NCI-H774 (cell line): ENCODE measurements around the gene C4A.
"Not testable (repeated sequence)": the region's sequence is repeated elsewhere in the genome, so short reads cannot be mapped to it uniquely, and the experiment has no call there.

Experiments used
- DNase-seq: peaks from one replicate; lab custom pipeline; 2025; lab: John Stamatoyannopoulos, UW

The C4A gene

DNA sequence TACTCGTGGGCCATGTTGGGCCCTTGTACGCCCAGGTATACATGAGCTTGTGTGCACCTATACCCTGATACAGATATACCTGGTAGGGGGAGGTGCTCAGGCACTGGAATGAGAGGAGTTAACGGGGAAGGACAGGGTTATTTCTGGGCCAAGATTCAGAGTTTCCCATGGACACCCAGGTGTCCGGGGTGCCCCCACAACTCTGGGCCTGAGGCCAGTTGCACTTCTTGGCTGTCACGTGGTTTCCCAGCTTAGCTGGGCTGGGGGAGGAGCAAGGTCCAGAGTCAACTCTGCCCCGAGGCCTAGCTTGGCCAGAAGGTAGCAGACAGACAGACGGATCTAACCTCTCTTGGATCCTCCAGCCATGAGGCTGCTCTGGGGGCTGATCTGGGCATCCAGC lies at the start of gene C4A:
Gene C4A (plus strand): TSS at position 314 of the 400 bp plus-strand sequence. CDS start 51 bp downstream, at position 365.
- not testable (repeated sequence) for DNase-seq

DNA sequence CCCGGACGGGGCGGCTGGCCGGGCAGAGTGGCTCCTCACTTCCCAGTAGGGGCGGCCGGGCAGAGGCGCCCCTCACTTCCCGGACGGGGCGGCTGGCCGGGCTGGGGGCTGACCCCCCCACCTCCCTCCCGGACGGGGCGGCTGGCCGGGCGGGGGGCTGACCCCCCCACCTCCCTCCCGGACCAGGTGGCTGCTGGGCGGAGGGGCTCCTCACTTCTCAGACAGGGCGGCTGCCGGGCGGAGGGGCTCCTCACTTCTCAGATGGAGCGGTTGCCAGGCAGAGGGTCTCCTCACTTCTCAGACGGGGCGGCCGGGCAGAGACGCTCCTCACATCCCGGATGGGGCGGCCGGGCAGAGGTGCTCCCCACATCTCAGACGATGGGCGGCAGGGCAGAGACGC lies 49.7 kb upstream of the C4A start:
- not testable (repeated sequence) for DNase-seq

DNA sequence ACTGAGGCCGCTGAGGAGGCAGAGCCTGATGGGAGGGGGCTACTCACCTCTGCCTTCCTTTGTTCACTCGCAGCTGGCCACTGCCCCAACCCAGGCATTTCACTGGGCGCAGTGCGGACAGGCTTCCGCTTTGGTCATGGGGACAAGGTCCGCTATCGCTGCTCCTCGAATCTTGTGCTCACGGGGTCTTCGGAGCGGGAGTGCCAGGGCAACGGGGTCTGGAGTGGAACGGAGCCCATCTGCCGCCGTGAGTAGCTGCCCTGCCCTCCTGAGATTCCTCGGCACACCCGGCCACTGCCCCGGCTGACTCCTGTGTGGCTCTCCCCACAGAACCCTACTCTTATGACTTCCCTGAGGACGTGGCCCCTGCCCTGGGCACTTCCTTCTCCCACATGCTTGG lies 48.3 kb upstream of the C4A start:
- no peak for DNase-seq

DNA sequence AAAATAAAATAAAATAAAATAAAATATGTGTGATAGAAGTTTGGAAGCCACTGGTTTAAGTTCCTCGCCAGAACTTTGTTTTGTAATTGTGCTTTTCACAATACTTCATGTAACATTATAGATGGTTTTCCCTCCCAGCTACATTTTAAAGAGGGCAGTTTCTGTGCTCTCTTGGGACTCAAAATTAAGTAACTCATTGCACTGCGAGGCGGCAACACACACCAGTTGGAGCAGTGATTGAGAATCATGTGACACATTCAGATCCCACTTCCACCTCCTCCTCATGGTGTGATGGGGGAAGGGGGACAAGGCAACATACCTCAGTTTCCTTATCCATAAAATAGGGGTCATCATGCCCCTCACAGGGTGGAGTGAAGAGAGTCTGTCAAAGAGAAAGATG lies 46.8 kb upstream of the C4A start:
- no peak for DNase-seq

DNA sequence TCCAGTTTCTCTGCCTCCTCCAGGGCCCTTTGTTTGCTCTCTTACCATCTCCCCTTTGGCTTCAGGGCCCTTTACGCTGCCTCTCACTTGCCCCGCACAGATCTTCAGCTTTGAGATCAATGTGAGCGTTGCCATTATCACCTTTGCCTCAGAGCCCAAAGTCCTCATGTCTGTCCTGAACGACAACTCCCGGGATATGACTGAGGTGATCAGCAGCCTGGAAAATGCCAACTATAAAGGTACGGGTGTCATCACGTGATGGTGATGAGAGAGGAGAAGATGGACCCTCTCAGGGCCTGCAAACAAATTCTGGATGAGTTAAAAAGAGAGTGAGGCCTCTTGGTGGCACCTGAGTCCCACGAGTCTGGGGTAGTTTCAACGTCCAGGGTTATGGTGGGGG lies 46.0 kb upstream of the C4A start:
- DNase-seq: no peak

DNA sequence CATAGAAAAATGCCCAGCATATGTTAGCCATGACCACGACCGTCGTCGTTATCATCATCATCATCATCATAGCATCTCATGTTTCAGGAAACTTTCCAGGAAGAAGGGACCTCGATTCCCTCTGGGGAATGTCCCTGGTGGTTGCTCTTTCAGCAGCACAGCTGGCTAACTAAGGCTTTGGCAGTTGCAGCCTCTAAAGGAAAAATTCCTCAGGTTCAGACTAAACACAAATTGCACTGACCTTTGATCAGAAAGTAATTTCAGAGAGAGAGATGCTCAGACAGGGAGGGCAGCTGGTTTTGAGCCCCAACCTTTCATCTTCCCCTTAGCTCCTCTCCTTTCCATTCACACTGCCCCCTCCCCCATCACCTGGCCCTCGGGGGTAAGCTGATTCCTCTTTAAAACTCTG lies 41.6 kb upstream of the C4A start:
- no peak for DNase-seq

DNA sequence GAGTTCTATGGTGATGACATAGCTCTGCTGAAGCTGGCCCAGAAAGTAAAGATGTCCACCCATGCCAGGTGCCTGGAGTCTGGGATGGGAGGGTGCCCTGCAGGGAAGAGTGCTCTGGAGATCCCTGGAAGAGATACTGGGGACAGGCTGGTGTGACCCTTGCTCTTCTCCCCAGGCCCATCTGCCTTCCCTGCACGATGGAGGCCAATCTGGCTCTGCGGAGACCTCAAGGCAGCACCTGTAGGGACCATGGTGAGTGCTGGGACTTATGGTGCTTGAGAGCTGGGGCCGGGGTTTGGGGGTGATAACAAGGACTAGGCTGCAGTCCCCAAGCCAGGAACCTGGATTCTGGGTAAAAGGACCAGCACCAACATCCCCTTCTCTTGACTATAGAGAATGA lies 38.1 kb upstream of the C4A start:
- DNase-seq: no peak

DNA sequence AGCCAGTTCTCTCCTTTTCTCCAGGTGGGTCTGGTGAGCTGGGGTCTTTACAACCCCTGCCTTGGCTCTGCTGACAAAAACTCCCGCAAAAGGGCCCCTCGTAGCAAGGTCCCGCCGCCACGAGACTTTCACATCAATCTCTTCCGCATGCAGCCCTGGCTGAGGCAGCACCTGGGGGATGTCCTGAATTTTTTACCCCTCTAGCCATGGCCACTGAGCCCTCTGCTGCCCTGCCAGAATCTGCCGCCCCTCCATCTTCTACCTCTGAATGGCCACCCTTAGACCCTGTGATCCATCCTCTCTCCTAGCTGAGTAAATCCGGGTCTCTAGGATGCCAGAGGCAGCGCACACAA lies 36.7 kb upstream of the C4A start:
- DNase-seq: no peak

DNA sequence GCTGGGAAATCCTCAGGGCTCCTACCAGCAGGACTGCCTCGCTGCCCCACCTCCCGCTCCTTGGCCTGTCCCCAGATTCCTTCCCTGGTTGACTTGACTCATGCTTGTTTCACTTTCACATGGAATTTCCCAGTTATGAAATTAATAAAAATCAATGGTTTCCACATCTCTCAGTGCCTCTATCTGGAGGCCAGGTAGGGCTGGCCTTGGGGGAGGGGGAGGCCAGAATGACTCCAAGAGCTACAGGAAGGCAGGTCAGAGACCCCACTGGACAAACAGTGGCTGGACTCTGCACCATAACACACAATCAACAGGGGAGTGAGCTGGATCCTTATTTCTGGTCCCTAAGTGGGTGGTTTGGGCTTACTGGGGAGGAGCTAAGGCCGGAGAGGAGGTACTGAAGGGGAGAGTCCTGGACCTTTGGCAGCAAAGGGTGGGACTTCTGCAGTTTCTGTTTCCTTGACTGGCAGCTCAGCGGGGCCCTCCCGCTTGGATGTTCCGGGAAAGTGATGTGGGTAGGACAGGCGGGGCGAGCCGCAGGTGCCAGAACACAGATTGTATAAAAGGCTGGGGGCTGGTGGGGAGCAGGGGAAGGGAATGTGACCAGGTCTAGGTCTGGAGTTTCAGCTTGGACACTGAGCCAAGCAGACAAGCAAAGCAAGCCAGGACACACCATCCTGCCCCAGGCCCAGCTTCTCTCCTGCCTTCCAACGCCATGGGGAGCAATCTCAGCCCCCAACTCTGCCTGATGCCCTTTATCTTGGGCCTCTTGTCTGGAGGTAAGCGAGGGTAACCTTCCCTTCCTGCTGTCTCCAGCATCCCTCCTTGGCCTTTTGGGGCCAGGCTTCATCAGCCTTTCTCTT lies 36.1 kb upstream of the C4A start, which contains the start of gene CFB:
Gene CFB (plus strand): TSS at position 589 of the 863 bp plus-strand sequence. CDS start 127 bp downstream, at position 716.
- no peak for DNase-seq

DNA sequence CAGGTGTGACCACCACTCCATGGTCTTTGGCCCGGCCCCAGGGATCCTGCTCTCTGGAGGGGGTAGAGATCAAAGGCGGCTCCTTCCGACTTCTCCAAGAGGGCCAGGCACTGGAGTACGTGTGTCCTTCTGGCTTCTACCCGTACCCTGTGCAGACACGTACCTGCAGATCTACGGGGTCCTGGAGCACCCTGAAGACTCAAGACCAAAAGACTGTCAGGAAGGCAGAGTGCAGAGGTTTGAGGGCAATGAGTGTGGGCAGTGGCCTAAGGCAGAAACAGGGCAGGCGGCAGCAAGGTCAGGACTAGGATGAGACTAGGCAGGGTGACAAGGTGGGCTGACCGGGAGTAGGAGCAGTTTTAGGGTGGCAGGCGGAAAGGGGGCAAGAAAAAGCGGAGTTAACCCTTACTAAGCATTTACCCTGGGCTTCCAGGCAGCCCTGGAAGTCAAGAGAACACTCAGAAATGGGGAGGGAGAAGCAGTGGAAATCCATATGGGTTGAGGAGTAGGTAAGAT lies 35.4 kb upstream of the C4A start:
- no peak for DNase-seq

DNA sequence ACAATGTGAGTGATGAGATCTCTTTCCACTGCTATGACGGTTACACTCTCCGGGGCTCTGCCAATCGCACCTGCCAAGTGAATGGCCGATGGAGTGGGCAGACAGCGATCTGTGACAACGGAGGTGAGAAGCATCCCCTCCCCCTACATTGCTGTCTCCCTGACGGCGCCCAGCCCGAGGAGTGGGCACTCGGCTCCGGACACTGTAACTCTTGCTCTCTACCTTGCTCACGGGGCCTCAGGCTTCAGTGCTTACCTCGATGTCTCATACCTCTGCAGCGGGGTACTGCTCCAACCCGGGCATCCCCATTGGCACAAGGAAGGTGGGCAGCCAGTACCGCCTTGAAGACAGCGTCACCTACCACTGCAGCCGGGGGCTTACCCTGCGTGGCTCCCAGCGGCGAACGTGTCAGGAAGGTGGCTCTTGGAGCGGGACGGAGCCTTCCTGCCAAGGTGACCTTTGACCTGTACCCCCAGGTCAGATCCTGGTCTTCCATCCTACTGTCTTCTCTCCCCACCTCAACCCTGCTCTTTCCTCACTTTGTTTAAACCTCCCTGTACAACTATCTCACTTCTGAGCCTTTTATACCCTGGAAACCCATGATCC lies 34.7 kb upstream of the C4A start:
- no peak for DNase-seq

DNA sequence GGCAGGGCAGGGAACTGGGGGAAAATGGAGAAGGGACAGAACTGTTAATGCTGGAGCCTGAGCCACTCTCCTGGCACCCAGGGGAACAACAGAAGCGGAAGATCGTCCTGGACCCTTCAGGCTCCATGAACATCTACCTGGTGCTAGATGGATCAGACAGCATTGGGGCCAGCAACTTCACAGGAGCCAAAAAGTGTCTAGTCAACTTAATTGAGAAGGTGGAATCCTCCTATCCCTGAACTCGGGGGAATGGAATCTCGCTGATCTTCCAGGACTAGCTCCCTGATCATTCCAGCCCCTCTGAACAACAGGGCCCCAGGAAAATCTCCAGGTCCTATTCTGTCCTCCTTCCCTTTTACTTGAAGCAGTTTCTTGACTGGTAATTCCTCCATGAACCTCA lies 34.0 kb upstream of the C4A start:
- no peak for DNase-seq

DNA sequence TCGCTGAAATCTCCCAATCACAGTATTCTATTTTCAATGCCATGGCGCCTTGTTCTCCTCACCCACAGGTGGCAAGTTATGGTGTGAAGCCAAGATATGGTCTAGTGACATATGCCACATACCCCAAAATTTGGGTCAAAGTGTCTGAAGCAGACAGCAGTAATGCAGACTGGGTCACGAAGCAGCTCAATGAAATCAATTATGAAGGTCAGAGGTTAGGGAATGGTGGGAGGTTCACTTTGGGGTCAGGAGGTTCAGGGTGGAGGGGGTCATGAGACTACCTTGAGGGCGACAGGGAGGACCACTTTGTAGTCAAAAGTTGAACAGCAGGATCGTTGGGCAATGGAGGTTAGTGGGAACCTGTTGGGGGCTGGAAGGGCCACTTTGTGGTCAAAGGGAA lies 33.6 kb upstream of the C4A start:
- DNase-seq: no peak

DNA sequence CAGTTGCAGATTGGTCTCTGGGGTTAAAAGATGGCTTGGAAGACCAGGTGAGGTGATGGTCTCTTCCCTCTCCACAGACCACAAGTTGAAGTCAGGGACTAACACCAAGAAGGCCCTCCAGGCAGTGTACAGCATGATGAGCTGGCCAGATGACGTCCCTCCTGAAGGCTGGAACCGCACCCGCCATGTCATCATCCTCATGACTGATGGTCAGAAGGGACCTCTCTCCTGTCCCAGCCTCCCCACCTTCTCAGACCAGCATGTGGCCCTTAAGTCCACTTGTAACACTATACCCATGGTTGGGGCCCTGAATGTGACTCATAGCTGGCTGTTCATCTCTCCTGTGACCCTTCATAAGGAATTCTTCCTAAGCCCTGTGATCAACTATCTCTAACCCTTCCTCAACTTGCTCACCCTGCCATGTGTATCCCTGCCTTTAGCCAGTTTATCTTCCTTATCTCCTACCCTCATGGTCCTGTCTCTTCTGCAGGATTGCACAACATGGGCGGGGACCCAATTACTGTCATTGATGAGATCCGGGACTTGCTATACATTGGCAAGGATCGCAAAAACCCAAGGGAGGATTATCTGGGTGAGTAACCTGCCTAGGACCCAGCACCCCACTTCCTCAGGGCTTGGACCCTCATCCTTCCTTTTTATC lies 33.0 kb upstream of the C4A start:
- DNase-seq: no peak

DNA sequence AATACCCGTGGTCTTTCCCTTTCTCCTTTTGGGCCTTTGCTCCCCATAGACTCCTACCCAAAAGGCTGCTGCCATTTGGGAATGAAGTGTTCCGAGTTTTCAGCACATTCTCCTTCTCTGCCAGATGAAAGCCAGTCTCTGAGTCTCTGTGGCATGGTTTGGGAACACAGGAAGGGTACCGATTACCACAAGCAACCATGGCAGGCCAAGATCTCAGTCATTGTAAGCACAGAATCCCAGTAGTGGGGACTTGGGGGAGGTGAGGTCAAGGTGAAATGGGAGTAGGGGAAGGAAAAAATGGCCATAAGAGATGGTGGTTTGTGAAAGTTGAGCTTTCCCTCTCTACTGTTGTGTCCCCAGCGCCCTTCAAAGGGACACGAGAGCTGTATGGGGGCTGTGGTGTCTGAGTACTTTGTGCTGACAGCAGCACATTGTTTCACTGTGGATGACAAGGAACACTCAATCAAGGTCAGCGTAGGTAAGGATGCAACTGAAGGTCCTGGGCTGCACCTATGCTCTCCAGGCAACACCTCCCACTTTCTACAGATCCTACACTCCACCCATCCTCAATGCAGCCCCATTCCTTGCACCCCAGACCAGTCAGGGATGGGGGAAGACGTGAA lies 31.8 kb upstream of the C4A start:
- no peak for DNase-seq

DNA sequence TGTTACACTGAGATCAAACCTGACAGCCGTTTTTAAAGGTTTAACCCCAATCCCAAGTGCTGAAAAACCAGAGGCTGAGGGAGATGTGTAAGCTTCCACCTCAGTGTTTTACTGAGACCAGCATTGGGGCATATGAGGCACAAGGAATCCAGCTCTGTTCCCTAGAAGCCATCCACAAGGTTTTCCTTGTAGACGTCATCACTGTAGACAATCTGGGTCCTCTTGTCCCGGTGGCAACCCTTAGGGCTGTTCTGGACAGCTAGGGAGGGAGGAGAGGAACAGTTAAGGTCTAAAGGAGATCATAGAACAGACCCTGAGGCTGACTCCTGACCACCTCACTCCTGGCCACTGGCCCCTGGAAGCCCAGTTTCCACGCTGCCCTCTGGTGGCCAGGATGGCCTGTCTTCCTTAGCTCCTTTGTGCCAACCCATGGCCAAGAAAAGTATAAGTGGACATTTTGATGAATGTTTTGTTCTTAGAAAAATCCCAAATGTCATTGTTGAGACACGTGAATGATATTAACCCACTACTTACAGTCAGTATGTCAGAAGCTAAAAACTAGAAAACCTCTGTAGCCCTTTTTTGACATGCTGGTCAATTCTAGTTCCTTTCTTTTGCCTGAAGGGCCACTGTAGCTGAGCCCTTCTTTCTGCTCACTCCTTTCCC lies 29.6 kb upstream of the C4A start:
- peak; percentile 5 for DNase-seq

DNA sequence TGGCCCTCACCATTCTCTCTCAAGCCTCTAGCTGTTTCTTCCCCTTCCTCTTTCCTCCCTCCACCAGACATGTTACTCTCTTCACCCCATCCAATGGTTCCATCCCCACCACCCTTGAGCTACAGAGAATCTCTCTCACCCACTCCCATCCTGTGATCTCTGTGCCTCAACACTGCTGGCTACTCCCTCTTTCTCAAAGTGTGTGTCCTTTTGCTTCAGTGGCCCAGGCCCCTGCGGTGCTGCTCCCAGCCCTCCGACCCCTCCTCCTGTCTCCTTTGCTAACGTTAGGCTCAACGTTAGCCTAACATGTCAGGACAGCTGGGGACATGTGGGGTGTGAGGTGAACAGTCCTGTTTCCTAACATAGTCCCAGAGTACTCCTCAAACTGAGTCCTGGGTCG lies 29.0 kb upstream of the C4A start:
- DNase-seq: no peak

DNA sequence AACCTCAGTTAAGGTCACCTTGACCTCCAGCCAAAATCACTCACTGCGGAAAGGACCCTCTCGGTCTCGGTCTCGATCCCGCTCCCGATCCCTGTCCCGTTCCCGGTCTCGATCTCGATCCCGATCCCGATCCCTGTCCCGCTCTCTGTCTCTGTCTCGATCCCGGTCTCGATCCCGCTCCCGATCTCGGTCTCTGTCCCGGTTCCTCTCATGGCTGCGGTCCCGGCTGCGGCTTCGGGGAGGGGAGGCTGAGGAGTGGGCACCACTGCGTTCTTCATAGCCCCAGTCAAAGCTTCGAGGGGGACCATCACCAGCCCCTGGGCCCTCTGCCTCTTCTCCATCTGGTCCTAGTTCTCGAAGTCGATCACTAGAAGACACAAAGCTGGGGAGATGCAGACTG lies 27.3 kb upstream of the C4A start:
- no peak for DNase-seq

DNA sequence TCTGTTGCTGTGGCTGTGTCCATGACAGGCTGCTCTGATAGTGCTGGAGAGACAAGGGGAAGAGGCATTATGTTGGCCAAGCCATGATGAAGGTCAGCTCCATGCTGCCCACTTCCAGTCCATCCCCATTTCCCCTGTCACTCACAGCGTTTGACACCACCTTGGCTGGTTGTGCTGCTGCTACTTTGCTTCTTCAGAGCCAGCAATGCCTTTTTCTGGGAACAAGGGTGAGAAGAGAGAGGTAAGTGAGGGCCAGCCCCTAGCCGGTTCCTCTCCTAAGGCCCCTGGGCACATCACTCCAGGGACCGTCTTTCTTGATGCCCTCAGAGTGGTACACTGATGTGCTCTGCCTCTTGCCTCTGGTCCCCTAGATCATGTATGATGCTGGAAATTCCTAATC lies 25.1 kb upstream of the C4A start:
- DNase-seq: no peak

DNA sequence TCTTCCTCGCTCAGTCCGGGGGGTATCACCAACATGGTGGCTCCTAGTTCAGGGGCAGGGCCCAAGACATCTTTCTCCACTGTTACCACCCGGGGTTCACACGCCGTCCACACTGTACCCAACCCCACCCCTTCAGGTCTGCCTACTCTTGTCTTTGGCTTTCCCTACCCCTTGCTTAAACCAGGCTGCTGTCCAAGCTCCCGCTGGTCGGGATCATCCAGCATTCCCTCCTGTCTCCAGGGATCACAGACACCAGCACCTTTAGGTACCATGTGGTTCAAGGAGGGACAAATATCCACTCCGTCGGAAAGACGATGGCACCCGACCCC lies 23.5 kb upstream of the C4A start:
- no peak for DNase-seq

DNA sequence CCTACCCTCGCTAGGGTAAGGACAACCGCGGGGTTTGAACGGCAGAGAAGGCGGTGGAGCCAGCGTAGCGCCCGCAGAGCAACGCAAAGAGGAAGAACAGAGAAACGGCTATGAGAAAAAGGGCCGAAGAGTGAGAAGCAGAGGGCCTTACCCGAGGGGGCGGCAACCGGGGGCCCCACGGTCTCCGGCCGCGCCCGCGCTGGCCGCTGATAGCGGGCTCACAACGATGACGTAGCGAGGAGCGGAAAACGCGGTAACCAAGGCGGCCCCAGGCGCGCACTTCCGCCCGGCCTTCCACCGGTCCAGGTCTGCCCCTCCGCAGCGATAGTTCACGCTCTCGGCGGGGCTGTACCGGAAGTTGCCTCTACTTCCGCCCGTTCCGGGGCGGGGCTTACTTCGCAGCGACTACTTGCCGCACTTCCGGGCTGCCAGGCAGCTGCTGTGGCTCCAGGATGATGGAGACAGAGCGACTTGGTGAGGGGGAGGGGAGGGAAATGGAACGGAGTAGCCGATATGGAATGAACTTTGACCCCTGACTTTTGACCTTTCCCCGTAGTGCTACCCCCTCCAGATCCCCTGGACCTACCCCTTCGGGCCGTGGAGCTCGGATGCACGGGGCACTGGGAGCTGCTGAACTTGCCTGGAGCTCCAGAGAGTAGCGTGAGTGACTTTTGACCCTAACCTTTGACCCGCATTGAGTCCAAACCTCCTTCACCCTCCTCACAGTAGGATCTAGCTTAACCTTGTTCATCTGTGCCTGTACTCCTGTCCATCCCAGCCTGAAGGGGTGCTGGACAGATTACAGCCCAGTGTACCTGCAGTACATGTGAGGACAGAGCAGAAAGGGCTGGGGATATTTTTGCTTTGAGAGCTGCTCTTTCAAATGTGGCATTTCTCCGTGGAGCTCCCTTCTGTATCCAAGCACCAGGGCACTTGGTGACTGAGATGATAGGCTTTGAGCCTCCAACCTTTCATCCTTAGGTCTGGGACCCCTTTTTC lies 22.8 kb upstream of the C4A start, which contains the start of the genes NELFE and SKIC2:
Gene NELFE (minus strand): TSS at position 231 of the 999 bp plus-strand sequence. CDS start 525 bp downstream, outside the sequence.
Gene SKIC2 (plus strand): TSS at position 435 of the 999 bp plus-strand sequence. CDS start 18 bp downstream, at position 453.
- DNase-seq: peak; percentile 98
